ENCODE measurements around the gene ACTR10. TPM values are rescaled to one million over a fixed set of nuclear protein-coding genes. Genes with fewer than 3 reads are reported as not detected.

ACTR10 gene
- total RNA-seq (43.1 and 50.7 TPM in 2 replicates), polyA plus RNA-seq (91.2 and 121 TPM in 2 replicates), polyA minus RNA-seq (ENCODE audit: low replicate concordance) (3.4 and 12.2 TPM in 2 replicates)
- polyA plus RNA-seq (2012): 64.6 and 86.4 TPM in 2 replicates

GRCh38 chr14:58199726-58200479 is at the start of gene ACTR10:
TSS of gene ACTR10 (plus strand) at chr14:58200149. CDS start at chr14:58200218, 69 bp downstream.
- Histone ChIP-seq H3K9me3 (ENCODE audit: control insufficient read depth, insufficient read depth, low read depth, low read length) (no peaks in the 10 kb centered on the region), H3K79me2 (ENCODE audit: control insufficient read depth, insufficient read depth, low read length) (peaks cover 23% of the 10 kb centered on the region), H3K27me3 (ENCODE audit: control insufficient read depth, insufficient read depth, low read length) (no peaks in the 10 kb centered on the region), H3K9ac (ENCODE audit: insufficient read depth, low read length) (peak within 1 kb of the TSS; percentile 98), H3K4me1 (ENCODE audit: control insufficient read depth, extremely low read depth, insufficient read depth, low read length) (no peaks in the 10 kb centered on the region), H4K20me1 (ENCODE audit: control insufficient read depth, extremely low read depth, insufficient read depth, low read length) (no peaks in the 10 kb centered on the region), H3K4me2 (ENCODE audit: extremely low read depth, insufficient read depth, low read length) (peak within 1 kb of the TSS; percentile 86), H3K36me3 (ENCODE audit: control insufficient read depth, insufficient read depth, low read length) (no peaks in the 10 kb centered on the region), H2AFZ (ENCODE audit: low read length) (peak within 1 kb of the TSS; percentile 92), H3K27ac (ENCODE audit: insufficient read depth, low read length) (peak within 1 kb of the TSS; percentile 93), H3K4me3 (replicated peaks in 1 of 4; ENCODE audit: control extremely low read depth in 1 of 4, insufficient read depth in 1 of 4, low read depth in 3 of 4, low read length in 4 of 4) (peak within 1 kb of the TSS; percentile 66 to 85 (median 79))
- peak; percentile 64 to 69 for DNase-seq (ENCODE audit: low read depth in 2 of 2)
- TF ChIP-seq CTCF (conservative IDR thresholded peaks at IDR 0.05 in 1 of 2, IDR thresholded peaks at IDR 0.05 in 1 of 2; ENCODE audit: low read depth in 1 of 2, low read length in 2 of 2) (no peak), EZH2 (IDR thresholded peaks at IDR 0.05; ENCODE audit: low read length, missing control alignments) (no peak)

GRCh38 chr14:58150243-58150805 is 49.6 kb upstream of the ACTR10 start:
- Histone ChIP-seq H3K9ac (ENCODE audit: insufficient read depth, low read length) (no peak overlapping the region), H3K79me2 (ENCODE audit: control insufficient read depth, insufficient read depth, low read length) (no peaks in the 10 kb centered on the region), H3K4me2 (ENCODE audit: extremely low read depth, insufficient read depth, low read length) (no peak overlapping the region), H3K4me1 (ENCODE audit: control insufficient read depth, extremely low read depth, insufficient read depth, low read length) (no peaks in the 10 kb centered on the region), H4K20me1 (ENCODE audit: control insufficient read depth, extremely low read depth, insufficient read depth, low read length) (peaks cover 1% of the 10 kb centered on the region), H3K27me3 (ENCODE audit: control insufficient read depth, insufficient read depth, low read length) (peaks cover 8% of the 10 kb centered on the region), H3K27ac (ENCODE audit: insufficient read depth, low read length) (no peak overlapping the region), H3K4me3 (replicated peaks in 1 of 4; ENCODE audit: control extremely low read depth in 1 of 4, insufficient read depth in 1 of 4, low read depth in 3 of 4, low read length in 4 of 4) (no peak overlapping the region), H3K9me3 (ENCODE audit: control insufficient read depth, insufficient read depth, low read depth, low read length) (no peaks in the 10 kb centered on the region), H3K36me3 (ENCODE audit: control insufficient read depth, insufficient read depth, low read length) (no peaks in the 10 kb centered on the region), H2AFZ (ENCODE audit: low read length) (no peak overlapping the region)
- TF ChIP-seq EZH2 (IDR thresholded peaks at IDR 0.05; ENCODE audit: low read length, missing control alignments) (no peak), CTCF (conservative IDR thresholded peaks at IDR 0.05 in 1 of 2, IDR thresholded peaks at IDR 0.05 in 1 of 2; ENCODE audit: low read depth in 1 of 2, low read length in 2 of 2) (no peak)
- no peak for DNase-seq (ENCODE audit: low read depth in 2 of 2)

- H3K27me3 ChIP-seq (ENCODE audit: control insufficient read depth, insufficient read depth, low read length): peaks cover 8% of the 10 kb centered on the region
- H3K79me2 ChIP-seq (ENCODE audit: control insufficient read depth, insufficient read depth, low read length): no peaks in the 10 kb centered on the region
- peak; percentile 37 to 48 for DNase-seq (ENCODE audit: low read depth in 2 of 2)
- H3K4me1 ChIP-seq (ENCODE audit: control insufficient read depth, extremely low read depth, insufficient read depth, low read length): no peaks in the 10 kb centered on the region
- H3K9me3 ChIP-seq (ENCODE audit: control insufficient read depth, insufficient read depth, low read depth, low read length): no peaks in the 10 kb centered on the region
- peak overlapping the region; percentile 90 for H3K4me2 ChIP-seq (ENCODE audit: extremely low read depth, insufficient read depth, low read length)
- H3K27ac ChIP-seq (ENCODE audit: insufficient read depth, low read length): no peak overlapping the region
- peak overlapping the region; percentile 90 for H2AFZ ChIP-seq (ENCODE audit: low read length)
- H3K4me3 ChIP-seq (replicated peaks in 1 of 4; ENCODE audit: control extremely low read depth in 1 of 4, insufficient read depth in 1 of 4, low read depth in 3 of 4, low read length in 4 of 4): peak overlapping the region; percentile 64 to 76 (median 76)
- no peaks in the 10 kb centered on the region for H3K36me3 ChIP-seq (ENCODE audit: control insufficient read depth, insufficient read depth, low read length)
- peaks cover 1% of the 10 kb centered on the region for H4K20me1 ChIP-seq (ENCODE audit: control insufficient read depth, extremely low read depth, insufficient read depth, low read length)
- peak overlapping the region; percentile 3 for H3K9ac ChIP-seq (ENCODE audit: insufficient read depth, low read length)
- TF ChIP-seq CTCF (conservative IDR thresholded peaks at IDR 0.05 in 1 of 2, IDR thresholded peaks at IDR 0.05 in 1 of 2; ENCODE audit: low read depth in 1 of 2, low read length in 2 of 2) (no peak), EZH2 (IDR thresholded peaks at IDR 0.05; ENCODE audit: low read length, missing control alignments) (peak; percentile 47)
Measured at GRCh38 chr14:58151133-58152013, 48.6 kb upstream of the ACTR10 start.

Measured in fibroblast of lung (primary cell).